GM19452 (cell line): Measurements from ENCODE around the gene AUNIP.

Source experiments
- ATAC-seq: cut with Tn5 transposase; IDR thresholded peaks from one replicate; pipeline ENCODE4 v1.9.1; 2021; ENCODE audit not compliant: unreplicated experiment

AUNIP gene

DNA sequence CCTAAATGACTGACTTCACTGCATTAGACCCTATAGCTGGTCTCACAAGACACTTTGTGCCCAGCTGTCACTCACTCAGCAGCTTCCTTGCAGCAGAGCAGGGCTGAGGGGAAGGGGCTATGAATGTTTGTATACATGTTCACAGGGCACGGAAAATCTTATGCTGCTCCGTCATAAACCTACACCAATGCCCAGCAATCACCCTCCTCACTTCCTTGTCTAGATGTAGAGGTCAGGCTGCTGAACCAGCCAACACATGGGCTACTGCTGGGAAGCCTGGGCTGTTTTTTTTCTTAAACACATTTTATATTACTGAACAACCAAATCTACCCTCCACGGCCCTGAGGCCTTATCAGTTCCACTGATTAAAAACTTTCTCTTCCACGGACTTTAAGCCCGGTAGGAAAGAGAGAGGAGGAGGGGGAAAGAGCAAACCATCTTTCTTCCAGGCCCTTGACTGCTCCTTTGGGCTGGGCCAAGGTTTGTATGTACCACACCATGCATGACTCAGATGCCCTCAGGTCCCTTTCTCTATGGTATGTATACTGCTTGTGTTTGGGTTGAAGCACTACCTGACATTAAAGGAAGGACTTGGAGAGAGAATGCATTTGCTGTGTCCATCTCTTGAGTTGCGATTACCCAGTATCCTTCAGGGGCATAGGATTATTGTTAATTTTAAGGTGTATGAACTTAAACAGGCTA, 26.8 kb downstream of the AUNIP start:
- no peak for ATAC-seq

DNA sequence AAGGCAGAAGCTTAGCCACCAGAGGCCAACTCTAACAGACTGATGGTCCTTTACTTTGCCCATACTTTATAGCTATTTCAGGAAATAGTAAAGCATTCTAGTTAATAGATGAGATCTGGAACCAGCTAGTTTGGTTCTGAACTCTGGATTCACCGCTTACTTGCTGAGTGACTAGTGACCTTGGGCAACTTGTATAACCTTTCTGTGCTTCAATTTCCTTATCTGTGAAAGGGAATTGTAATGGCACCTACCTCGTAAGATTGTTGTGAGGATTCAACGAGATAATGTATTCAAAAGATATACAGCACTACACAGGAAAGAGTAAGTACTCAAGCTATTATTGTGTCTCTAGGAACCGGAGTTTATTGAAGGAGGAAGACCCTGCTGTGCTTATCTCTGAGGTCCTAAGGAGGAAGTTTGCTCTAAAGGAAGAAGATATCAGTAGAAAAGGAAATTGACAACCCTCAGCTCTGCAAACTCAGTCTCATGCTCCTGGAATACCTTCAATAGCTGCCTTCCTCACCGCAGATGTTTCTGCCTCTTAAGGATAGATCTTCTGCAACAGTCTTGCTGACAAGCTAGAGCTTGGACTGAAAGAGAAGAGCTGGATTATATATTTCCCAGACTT, 27.6 kb downstream of the AUNIP start:
- ATAC-seq, result no peak

DNA sequence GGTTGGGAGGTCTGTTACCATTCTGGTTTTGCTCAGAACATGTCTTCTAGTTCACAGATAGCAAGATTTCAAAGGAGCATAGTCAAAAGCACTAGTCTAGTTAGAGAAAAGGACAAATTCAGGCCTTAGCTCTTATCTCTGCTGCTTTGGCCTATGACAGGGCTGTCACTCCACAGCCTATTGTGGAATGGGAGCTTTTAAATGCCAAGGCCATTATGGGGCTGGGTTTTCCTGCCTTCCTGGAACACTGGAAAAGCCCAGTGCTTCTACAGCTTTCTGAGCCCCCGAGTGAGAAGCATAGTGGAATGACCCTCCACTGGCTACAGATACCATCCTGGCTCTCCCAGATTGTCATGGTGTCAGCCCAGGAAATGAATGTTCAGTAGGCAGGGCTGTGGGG, 30.2 kb downstream of the AUNIP start:
- ATAC-seq, result no peak

DNA sequence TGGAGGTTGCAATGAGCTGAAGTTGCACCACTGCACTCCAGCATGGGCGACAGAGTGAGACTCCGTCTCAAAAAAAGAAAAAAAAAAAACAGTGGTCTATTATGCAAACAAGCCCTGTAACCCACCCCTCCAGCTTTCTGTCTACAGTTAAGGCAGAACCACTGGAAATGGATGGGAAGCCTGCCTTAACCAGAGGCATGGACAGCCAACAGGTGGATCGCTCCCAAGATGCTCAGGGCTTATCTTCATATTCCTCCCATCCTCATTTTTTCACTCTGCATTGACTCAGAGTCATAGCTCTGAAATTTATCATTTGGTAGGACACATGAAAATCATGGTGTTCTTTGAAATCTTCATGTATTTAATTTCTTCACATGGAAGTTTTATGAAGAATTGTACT, 30.8 kb downstream of the AUNIP start:
- no peak for ATAC-seq

DNA sequence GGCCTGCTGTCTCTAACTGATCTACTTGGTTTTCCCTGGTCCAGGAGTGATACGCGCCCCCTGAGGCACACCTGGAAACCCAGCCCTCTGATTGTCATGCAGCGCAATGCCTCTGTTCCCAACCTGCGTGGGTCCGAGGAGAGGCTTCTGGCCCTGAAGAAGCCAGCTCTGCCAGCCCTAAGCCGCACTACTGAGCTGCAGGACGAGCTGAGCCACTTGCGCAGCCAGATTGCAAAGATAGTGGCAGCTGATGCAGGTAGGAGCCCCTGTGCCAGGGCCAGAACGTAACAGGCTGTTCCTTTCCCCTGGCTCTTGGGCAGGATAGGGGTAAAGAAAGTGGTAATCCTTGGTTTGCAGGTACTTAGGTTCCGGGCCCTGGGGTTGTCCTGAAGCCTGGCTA, 32.7 kb downstream of the AUNIP start:
- ATAC-seq, result no peak

DNA sequence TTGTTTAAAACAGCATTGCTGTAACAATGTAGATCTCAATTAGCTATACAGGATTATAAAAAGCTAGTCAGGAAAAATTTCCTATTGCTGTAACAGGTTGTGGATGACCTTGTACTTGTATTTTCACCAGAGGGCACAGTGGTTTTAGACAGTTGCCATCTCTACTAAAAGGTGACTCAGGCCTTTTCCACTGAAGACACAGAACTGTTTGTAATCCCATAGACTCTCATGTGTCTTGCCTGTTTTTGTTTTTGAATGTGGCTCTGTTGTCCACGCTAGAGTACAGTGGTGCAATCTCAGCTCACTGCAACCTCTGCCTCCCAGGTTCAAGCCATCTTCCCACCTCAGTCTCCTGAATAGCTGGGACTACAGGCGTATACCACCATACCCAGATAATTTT, 33.7 kb downstream of the AUNIP start:
- no peak for ATAC-seq

- ATAC-seq, result no peak
These were observed 37.6 kb downstream of the AUNIP start for GRCh38 chr1:25821630-25822091.

DNA sequence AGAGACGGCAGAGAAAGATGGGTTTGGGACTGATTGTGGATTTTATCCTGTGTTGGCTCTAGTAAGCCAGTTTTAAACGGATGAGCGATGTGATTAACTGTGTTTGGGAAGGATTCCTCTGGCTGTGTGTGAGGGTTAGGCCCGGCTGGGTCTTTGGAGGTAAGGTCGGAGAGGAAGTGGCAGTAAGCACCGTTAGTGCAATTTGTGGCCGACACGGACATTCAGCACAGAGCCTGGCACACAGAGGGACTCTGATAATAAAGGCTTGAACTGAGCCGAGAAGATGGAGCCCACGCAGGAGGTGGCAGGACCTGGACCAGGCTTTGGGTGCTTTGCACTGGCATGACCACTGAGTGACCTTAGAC, 38.2 kb downstream of the AUNIP start:
- no peak for ATAC-seq

GRCh38 chr1:25820247-25821111, 38.8 kb downstream of the AUNIP start:
- peak; percentile 51 for ATAC-seq

DNA sequence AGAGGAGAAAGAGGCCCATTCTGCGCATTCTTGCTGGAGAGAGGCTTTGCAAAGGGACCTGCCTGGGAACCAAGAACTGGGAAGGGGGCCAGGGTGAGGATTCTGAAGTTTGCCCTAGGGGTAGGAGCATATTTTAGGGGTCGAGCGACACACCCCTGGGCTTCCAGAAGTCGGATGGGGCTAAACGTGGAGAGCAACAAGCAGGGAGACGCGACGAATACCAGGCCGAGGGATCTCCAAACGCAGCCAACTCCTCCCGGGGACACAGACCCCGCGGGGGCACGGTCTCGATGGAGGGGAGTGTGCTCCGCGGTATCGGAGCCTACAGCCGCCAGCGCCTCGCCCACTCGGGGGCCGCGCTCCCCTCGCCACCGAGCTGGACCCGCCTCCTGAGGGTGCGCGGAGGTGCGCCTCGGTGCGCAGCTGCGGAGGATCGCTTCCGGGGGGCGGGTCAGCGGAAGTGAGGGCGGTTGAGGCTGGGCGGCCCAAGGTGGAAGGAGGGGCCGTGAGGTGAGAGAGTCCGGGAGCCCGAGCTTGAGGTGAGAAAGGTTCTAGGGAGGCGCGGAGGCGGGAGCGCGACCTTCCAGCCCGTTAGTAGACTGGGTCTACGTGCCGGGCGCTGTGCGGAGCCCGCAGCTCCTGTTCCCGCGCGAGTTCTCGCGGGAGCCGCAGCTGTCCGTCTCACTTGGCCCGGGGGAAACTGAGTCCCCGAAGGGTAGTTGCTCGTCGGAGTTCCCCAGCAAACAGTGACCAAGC, 39.6 kb downstream of the AUNIP start, which contains the start of gene MTFR1L:
MTFR1L (plus strand) TSS at position 464 of the 756 bp plus-strand sequence. CDS start 3,151 bp downstream, outside the sequence.
- peak; percentile 75 for ATAC-seq

GRCh38 chr1:25818569-25818968, 40.7 kb downstream of the AUNIP start:
- no peak for ATAC-seq

DNA sequence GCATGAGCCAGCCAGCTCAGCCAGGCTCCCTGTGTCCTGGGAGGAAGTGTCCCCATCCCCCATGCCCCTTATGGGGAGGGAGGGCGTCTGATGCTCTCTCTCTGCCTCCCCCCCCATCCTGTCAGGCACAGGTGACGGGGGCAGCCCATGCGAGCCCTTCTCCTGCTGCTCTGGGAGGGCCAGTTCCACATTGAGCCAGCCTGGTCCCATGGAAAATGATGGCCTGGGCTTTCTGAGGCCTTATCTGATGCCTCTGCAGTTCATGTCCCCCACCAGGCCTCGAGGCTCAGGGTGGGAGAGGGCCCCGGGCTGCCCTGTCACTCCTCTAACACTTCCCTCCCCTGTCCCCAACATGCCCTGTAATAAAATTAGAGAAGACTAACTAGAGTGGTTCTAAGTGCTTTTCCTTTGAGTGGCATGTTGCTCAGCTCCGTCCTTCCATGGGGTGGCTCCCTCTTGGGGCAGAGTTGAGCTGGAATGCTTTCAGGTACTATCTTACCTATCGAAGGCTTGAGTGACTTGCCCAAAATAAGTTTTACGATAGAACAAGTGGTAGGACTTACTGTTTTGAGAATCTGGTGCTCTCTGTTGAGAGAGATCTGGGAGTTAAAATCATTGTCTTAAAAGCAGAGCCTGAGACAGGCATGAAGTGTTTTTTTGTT, 41.3 kb downstream of the AUNIP start:
- no peak for ATAC-seq

DNA sequence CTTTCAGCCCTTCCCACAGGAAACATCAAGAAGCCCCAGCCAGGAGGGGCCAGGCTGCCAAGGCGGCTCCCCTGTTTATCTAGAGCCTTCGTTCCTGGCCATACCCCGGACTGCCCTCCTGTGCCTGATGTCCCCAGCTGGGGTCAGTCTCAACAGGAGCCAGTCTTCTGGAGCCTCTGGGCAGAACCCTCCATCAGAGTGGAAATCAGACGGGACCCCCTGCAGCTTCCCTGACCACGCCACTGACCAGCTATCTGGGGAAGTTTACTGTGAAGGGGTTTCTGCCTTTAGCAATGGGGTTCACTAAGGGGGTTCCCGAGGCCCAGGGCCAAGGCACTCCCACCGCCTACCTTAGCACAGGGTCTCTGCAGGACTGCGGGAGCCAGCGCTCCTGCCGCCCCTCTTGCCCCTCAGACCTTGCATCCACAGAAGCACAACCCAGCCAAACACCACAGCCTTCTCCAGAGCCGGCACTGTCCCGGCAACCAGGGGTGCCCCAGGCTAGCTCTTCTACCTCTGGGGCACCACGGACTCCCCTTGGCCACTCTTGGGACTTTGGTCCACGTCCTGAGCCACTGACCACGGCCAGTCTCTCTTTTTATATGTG, 43.0 kb downstream of the AUNIP start:
- ATAC-seq, result no peak

- no peak for ATAC-seq
These were observed 43.8 kb downstream of the AUNIP start for GRCh38 chr1:25815208-25816111.

DNA sequence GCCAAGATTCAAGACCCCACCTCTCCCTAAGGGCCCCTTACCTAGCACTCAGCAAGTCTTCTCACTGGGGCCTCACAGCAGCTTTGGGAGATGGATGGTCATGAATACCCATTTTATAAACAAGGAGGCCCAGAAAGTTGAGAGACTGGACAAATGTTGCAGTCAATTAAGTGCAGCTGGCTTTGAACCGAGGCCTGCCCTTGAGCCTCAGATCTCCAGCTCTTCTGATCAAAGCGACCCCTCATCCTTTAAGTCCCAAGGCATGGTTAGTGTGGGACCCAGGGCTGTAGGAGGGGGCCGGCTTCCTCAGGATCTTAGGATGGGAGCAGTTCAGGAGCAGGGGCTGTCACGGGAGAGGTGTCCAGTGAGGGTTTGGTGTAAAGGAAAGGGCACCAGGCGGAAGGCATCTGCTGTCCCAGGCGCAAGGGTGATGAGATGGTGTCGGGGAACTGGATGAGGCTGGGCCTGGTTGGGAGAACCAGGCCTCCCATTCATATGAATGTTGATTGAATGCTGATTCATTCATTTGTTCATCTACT, 44.6 kb downstream of the AUNIP start:
- no peak for ATAC-seq

DNA sequence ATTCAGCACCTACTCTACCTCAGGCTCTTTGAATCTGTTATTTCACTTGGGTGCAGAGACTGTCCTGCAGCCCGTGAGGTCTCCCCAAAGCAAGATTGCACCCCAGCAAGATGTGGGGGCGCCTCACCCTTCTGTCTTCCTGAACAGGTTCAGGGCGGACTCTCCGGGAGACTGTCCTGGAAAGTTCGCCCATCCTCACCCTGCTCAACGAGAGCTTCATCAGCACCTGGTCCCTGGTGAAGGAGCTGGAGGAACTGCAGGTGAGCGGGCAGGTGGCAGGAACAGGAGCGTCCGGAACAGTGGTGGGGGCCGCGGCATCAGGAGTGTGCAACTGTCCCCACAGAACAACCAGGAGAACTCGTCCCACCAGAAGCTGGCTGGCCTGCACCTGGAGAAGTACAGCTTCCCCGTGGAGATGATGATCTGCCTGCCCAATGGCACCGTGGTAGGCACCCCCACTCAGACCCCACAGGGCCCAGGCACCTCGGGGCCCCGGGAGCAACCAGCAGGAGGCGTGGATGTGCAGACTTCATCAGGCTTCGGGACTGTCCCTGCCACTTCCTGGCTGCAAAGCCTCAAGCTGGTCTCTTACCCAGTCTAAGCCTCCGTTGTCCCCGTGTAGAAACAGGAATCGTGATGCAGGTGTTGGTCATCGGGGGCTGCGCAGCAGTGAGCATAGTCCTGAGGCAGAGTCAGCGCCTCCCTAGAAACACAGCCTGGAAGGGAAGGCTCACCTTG, 45.4 kb downstream of the AUNIP start:
- ATAC-seq, result no peak

DNA sequence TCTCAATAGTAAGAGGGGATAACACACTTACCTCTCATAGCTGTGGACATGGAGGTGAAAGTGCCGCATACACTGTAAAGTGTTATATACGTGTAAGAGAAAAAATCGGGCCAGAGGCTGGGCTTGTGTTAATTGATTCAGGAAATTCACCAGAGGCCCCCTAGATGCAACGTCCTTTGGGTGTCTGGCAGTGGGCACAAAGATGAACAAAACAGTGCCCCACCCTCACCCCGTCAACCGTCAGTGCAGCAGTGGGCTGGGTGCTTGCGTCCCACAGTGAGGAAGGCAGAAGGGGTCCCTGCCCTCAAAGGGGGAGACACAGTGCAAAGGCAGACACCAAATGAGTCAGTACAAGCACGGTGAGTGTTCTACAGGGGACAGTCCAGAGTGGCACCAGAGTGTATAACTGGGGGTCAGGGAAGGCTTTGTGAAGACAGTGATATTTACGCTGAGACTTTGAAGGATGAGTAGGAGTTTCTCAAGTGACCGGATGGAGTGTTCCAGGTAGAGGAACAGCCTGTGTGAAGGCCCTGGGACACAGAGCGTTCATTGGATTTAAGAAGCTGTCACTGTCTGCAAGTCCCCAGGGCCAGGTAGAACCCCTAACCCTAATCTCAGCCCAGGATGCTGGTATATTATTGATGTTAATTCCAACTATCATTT, 46.1 kb downstream of the AUNIP start:
- ATAC-seq, result no peak
